K562 (cell line): Measurements from ENCODE around the gene TEPSIN. TPM values are rescaled to one million over a fixed set of nuclear protein-coding genes. Genes with fewer than 3 reads are reported as not detected.

Experiments
- ARHGAP35 ChIP-seq: fragments of 450-650 bp; IDR thresholded peaks from 2 replicates; pipeline ENCODE4 v1.6.1; 2018; ENCODE audit not compliant: partially characterized antibody
- CREBBP ChIP-seq: IDR thresholded peaks from one replicate; pipeline ENCODE4 v1.6.1; 2012; ENCODE audit warnings: low read depth, mild to moderate bottlenecking, control low read depth, inconsistent platforms, low read length
- DACH1 ChIP-seq: fragments of 450-650 bp; IDR thresholded peaks from 2 replicates; pipeline ENCODE4 v1.6.1; 2018; ENCODE audit not compliant: partially characterized antibody
- EHMT2 ChIP-seq: fragments of 450-650 bp; IDR thresholded peaks from 2 replicates; pipeline ENCODE4 v1.6.1; 2018; ENCODE audit warnings: antibody characterized with exemption
- ELF4 ChIP-seq: fragments of 450-650 bp; formaldehyde crosslinking; IDR thresholded peaks from 2 replicates; pipeline ENCODE4 v1.4.0; 2022; ENCODE audit warnings: missing genetic modification characterization
- GATA2 ChIP-seq: sonication (generic); formaldehyde crosslinking; IDR thresholded peaks from 2 replicates; pipeline ENCODE4 v1.4.0; 2020; ENCODE audit warnings: mild to moderate bottlenecking, missing genetic modification reagents
- MTA1 ChIP-seq: fragments of 450-650 bp; IDR thresholded peaks from 2 replicates; pipeline ENCODE4 v1.6.1; 2017; ENCODE audit warnings: borderline replicate concordance
- NKRF ChIP-seq: fragments of 450-650 bp; IDR thresholded peaks from 2 replicates; pipeline ENCODE4 v1.6.1; 2016; ENCODE audit warnings: borderline replicate concordance
- POLR2A ChIP-seq: fragments of 450-650 bp; conservative IDR thresholded peaks from 2 replicates; pipeline ENCODE4 v1.6.1; 2016
- POLR2AphosphoS5 ChIP-seq: IDR thresholded peaks from 2 replicates; pipeline ENCODE4 v1.6.1; 2011; ENCODE audit warnings: mild to moderate bottlenecking, low read depth, low read length, moderate library complexity; ENCODE audit not compliant: control insufficient read depth, insufficient read depth
- RBM22 ChIP-seq: fragments of 200-400 bp; formaldehyde crosslinking; IDR thresholded peaks from 2 replicates; pipeline ENCODE4 v1.6.1; 2018; ENCODE audit warnings: low read length, low read depth; ENCODE audit not compliant: poor library complexity, severe bottlenecking
- RBM39 ChIP-seq: fragments of 200-400 bp; formaldehyde crosslinking; optimal IDR thresholded peaks from 2 replicates; pipeline ENCODE3; 2018; ENCODE audit warnings: low read depth, low read length
- RCOR1 ChIP-seq, 2 experiments: IDR thresholded peaks; 2 replicates each; pipeline ENCODE4 v1.6.1; 2012; ENCODE audit warnings: low read depth in 2 of 2, low read length in 2 of 2, borderline replicate concordance in 1 of 2, improper control_type of control experiment in 1 of 2
- SETDB1 ChIP-seq: IDR thresholded peaks from one replicate; pipeline ENCODE4 v1.6.1; 2012; ENCODE audit warnings: low read length, control low read depth, inconsistent platforms
- TAF9B ChIP-seq: fragments of 450-650 bp; IDR thresholded peaks from 2 replicates; pipeline ENCODE4 v1.6.1; 2018; ENCODE audit warnings: mild to moderate bottlenecking; ENCODE audit not compliant: partially characterized antibody
- TFAP4 ChIP-seq: sonication (generic); formaldehyde crosslinking; IDR thresholded peaks from 2 replicates; pipeline ENCODE4 v1.8.0; 2022; ENCODE audit warnings: missing genetic modification reagents, mild to moderate bottlenecking, moderate library complexity, borderline replicate concordance
- THRAP3 ChIP-seq: fragments of 450-650 bp; IDR thresholded peaks from 2 replicates; pipeline ENCODE4 v1.6.1; 2016; ENCODE audit warnings: mild to moderate bottlenecking, inconsistent platforms, borderline replicate concordance
- YY1 ChIP-seq, 3 experiments: IDR thresholded peaks; 2 replicates each; pipeline ENCODE4 v1.6.1; 2011; ENCODE audit warnings: low read length in 2 of 3, mild to moderate bottlenecking in 2 of 3, moderate library complexity in 2 of 3, borderline replicate concordance in 1 of 3, control low read depth in 1 of 3, low read depth in 1 of 3; ENCODE audit not compliant: insufficient read depth in 3 of 3, insufficient replicate concordance in 2 of 3, control insufficient read depth in 1 of 3, insufficient read length in 1 of 3; ENCODE audit errors: extremely low read depth in 1 of 3
- ZC3H8 ChIP-seq: fragments of 450-650 bp; IDR thresholded peaks from 2 replicates; pipeline ENCODE4 v1.6.1; 2017
- polyA plus RNA-seq, 8 experiments: library from polyadenylated mRNA; depleted of rRNA in 4 of 8; stranded (reverse) in 5 of 8; unstranded in 3 of 8; fragments of >200 nt; fragmentation: Nextera tagmentation in 2 of 8; fragmentation: Illumina TruSeq in 1 of 8; extraction: Ambion mirVana in 2 of 8; extraction: Trizol in 1 of 8; gene quantifications; 2 replicates each; pipeline versions ENCODE4 v1.2.1 to v1.2.3, GENCODE V29; 2011 to 2014; ENCODE audit warnings: inconsistent platforms in 1 of 8, missing spikeins in 1 of 8
- total RNA-seq, 7 experiments: library from RNA; depleted of rRNA in 6 of 7; stranded (reverse); fragments of >200 nt in 6 of 7; fragmentation: Illumina TruSeq in 2 of 7; extraction: Trizol in 2 of 7; gene quantifications; 2 replicates each; pipeline versions ENCODE4 v1.2.1 to v1.2.3, GENCODE V29; 2011 to 2021; ENCODE audit warnings: low replicate concordance in 1 of 7
- TF ChIP-seq, protein P1 (sequence below): sonication (generic); formaldehyde crosslinking; IDR thresholded peaks from 2 replicates; pipeline ENCODE4 v1.9.0; 2022; ENCODE audit warnings: mild to moderate bottlenecking, missing genetic modification reagents
- TF ChIP-seq, protein P2 (sequence below): fragments of 450-650 bp; formaldehyde crosslinking; IDR thresholded peaks from 2 replicates; pipeline ENCODE4 v1.4.0; 2022; ENCODE audit warnings: missing genetic modification characterization
- TF ChIP-seq, protein P3 (sequence below): fragments of 250-450 bp; sonication (Bioruptor Pico); IDR thresholded peaks from 2 replicates; pipeline ENCODE4 v1.5.0; 2021

Gene TEPSIN
- total and polyA plus RNA-seq, 9 of the 15 experiments (the other 6 are each of a cell fraction or from before 2014, with no cell fraction given), result 0.80 to 29.8 (median 5.3) TPM

DNA sequence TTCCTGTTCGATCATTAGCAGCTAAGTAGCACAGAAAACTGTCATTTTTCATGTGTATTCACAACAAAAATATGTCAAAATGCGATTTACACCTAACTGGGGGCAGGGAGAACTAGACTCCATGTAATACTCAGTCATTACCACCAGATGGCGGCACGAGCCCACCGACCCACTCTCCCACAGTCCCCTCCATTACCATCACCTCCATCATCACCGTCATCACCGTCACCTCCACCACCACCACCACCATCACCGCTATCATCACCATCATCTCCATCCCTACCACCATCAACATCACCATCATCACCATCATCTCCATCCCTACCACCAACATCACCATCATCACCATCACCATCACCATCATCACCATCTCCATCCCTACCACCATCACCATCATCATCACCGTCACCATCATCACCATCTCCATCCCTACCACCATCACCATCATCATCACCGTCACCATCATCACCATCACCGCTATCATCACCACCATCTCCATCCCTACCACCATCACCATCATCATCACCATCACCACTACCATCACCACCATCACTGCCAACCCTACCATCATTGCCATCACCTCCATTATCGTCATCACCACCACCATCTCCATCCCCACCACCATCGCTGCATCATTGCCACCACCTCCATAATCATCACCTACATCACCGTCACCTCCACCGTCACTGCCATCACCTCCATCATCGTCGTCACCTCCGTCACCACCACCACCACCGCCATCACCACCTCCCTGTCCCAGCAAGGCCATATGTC lies 14.7 kb upstream of the TEPSIN start (continued):
- TF ChIP-seq MTA1 (peak; percentile 42; the same call in 1 of the 2 replicates), YY1 (IDR thresholded peaks at IDR 0.05; ENCODE audit: borderline replicate concordance in 1 of 3, control insufficient read depth in 1 of 3, extremely low read depth in 1 of 3, insufficient read depth in 3 of 3, insufficient read length in 1 of 3, insufficient replicate concordance in 2 of 3, low read depth in 1 of 3, low read length in 2 of 3) (peak in 1 of 3 experiments; percentile 54), POLR2AphosphoS5 (no peak), EHMT2 (peak; percentile 88), CREBBP (no peak), RBM39 (no peak), THRAP3 (0 out of 2 replicates have a peak, but pooled peaks have one; percentile 80), ZC3H8 (0 out of 2 replicates have a peak, but pooled peaks have one; percentile 75), TAF9B (no peak), RCOR1 (IDR thresholded peaks at IDR 0.05; ENCODE audit: borderline replicate concordance in 1 of 2, low read depth in 2 of 2, low read length in 2 of 2) (peak; percentile 75 to 85; a peak in 3 of 4 replicates), RBM22 (no peak), TFAP4 (CRISPR knock-in tag) (no peak), SETDB1 (no peak), ARHGAP35 (peak; percentile 74), DACH1 (no peak), POLR2A (0 out of 2 replicates have a peak, but pooled peaks have one; percentile 26), NKRF (peak; percentile 80), ELF4 (CRISPR knock-in tag) (peak; percentile 73; the same call in 1 of the 2 replicates), GATA2 (CRISPR knock-in tag) (peak; percentile 48)
- TF ChIP-seq, protein P1, sequence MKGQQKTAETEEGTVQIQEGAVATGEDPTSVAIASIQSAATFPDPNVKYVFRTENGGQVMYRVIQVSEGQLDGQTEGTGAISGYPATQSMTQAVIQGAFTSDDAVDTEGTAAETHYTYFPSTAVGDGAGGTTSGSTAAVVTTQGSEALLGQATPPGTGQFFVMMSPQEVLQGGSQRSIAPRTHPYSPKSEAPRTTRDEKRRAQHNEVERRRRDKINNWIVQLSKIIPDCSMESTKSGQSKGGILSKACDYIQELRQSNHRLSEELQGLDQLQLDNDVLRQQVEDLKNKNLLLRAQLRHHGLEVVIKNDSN (CRISPR knock-in tag), result no peak
- TF ChIP-seq, protein P2, sequence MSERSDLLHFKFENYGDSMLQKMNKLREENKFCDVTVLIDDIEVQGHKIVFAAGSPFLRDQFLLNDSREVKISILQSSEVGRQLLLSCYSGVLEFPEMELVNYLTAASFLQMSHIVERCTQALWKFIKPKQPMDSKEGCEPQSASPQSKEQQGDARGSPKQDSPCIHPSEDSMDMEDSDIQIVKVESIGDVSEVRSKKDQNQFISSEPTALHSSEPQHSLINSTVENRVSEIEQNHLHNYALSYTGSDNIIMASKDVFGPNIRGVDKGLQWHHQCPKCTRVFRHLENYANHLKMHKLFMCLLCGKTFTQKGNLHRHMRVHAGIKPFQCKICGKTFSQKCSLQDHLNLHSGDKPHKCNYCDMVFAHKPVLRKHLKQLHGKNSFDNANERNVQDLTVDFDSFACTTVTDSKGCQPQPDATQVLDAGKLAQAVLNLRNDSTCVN (CRISPR knock-in tag), result peak; percentile 86; the same call in 1 of the 2 replicates
- TF ChIP-seq, protein P3, sequence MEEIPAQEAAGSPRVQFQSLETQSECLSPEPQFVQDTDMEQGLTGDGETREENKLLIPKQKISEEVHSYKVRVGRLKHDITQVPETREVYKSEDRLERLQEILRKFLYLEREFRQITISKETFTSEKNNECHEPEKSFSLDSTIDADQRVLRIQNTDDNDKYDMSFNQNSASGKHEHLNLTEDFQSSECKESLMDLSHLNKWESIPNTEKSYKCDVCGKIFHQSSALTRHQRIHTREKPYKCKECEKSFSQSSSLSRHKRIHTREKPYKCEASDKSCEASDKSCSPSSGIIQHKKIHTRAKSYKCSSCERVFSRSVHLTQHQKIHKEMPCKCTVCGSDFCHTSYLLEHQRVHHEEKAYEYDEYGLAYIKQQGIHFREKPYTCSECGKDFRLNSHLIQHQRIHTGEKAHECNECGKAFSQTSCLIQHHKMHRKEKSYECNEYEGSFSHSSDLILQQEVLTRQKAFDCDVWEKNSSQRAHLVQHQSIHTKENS, result no peak
